Esophagus muscularis mucosa (tissue), 4 donors: Measurements from ENCODE around the gene CAPN10. TPM values are rescaled to one million over a fixed set of nuclear protein-coding genes. Genes with fewer than 3 reads are reported as not detected.
A peak's percentile ranks its signal among the peaks of the same experiment; 100 is the strongest.

Experiments used
- DNase-seq: peaks from one replicate; pipeline ENCODE4 v3.0.0-alpha.2; 2017; ENCODE audit errors: extremely low spot score
- H3K27ac ChIP-seq, 4 donors: fragments of 200-600 bp; sonication (generic); replicated peaks in 1 of 4; 1 replicate in 3 of 4; 2 replicates in 1 of 4; pipeline ENCODE4 v1.5.1; 2016 to 2019; ENCODE audit warnings: mild to moderate bottlenecking in 1 of 4
- H3K27me3 ChIP-seq, 4 donors: fragments of 200-600 bp; sonication (generic); one replicate each; pipeline versions ENCODE4 v1.5.1 to v1.6.0; 2016 to 2019
- H3K36me3 ChIP-seq, 4 donors: fragments of 200-600 bp; sonication (generic); one replicate each; pipeline ENCODE4 v1.5.1; 2016 to 2019
- H3K4me1 ChIP-seq, 4 donors: fragments of 200-600 bp; sonication (generic); one replicate each; pipeline ENCODE4 v1.5.1; 2016 to 2019
- H3K4me3 ChIP-seq, 4 donors: fragments of 200-600 bp; sonication (generic); 1 replicate in 2 of 4; 2 replicates in 2 of 4; pipeline ENCODE4 v1.5.1; 2016 to 2019; ENCODE audit warnings: mild to moderate bottlenecking in 4 of 4, moderate library complexity in 1 of 4
- H3K9me3 ChIP-seq, 4 donors: fragments of 200-600 bp; sonication (generic); 1 replicate in 3 of 4; 2 replicates in 1 of 4; pipeline ENCODE4 v1.5.1; 2016 to 2019
- CTCF ChIP-seq, 3 experiments: fragments of 200-600 bp in 2 of 3; fragments of 450-650 bp in 1 of 3; sonication (generic) in 2 of 3; IDR thresholded peaks; one replicate each; pipeline ENCODE4 v1.5.1; 2017 to 2019; ENCODE audit warnings: antibody characterized with exemption in 3 of 3, mild to moderate bottlenecking in 2 of 3, moderate library complexity in 1 of 3
- EP300 ChIP-seq: sonication (generic); formaldehyde crosslinking; IDR thresholded peaks from one replicate; pipeline ENCODE4 v1.6.1; 2017; ENCODE audit warnings: antibody characterized with exemption
- POLR2A ChIP-seq: fragments of 450-650 bp; IDR thresholded peaks from one replicate; pipeline ENCODE4 v1.6.1; 2017; ENCODE audit warnings: antibody characterized with exemption, moderate library complexity, mild to moderate bottlenecking, low read depth
- POLR2AphosphoS5 ChIP-seq, 2 donors: sonication (generic); formaldehyde crosslinking; IDR thresholded peaks; one replicate each; pipeline ENCODE4 v1.6.1; 2017; ENCODE audit warnings: antibody characterized with exemption in 2 of 2
- WGBS: methylation state at CpG from one replicate; pipeline ENCODE4 v1.1.5; 2018; 5-methylcytosine and 5-hydroxymethylcytosine counted together
- intact Hi-C: fragments of 100-400 bp; cut with DNase I; formaldehyde crosslinking; loops from one replicate; pipeline ENCODE4 v1.15.1; 2023
- total RNA-seq, 4 donors: library from RNA; depleted of rRNA; stranded (reverse); fragments of >200 nt; gene quantifications; one replicate each; pipeline versions ENCODE4 v1.1.0 to v1.2.1, GENCODE V29; 2016

Gene CAPN10
- total RNA-seq, 4 donors from 2014 or later = 16.7 to 29.2 (median 19.6) TPM

DNA sequence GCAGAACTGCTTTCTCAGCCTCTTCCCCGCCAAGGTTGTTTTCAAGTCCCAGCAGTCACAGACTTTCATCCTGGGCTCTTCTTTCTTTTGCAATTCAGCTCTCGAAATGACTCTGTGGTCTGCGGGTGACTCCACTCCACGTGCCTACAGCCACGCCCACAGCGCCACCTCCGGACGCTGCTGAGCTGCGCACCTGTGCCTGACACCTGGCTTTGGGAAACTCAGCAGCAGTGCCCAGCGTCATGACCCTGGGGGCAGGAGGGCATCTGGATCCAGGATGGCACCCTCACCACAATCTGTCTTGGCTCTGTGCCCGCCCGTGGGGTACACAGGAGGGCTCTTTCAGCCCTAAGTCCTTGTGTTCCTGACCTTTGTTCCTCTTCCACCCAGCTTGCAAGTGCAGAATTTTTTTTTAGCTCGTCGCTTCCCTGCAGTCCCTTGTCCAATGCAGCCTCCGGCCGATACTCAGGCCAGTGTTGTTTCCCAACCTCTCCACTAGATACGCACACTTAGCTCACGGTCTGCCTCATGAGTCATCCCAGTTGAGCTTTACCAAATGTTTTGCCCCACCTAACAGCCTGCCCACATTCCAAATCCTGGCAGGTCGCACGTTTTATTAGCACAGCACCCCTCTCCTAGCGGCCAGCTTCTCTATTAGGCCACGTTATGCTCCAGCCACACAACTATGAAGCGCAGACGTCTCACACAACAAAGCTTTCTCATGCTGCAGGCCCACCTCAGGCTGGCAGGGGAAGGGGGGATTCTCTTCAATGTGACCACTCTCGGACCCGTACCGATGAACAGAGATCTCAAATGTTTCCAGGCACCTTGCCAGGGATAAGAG, 6.5 kb upstream of the CAPN10 start:
- Histone ChIP-seq H3K4me1 (peaks cover 27 to 58% (median 40%) of the 10 kb centered on the region in 4 donors), H3K36me3 (peaks cover 26 to 45% (median 39%) of the 10 kb centered on the region in 4 donors), H3K27me3 (no peaks in the 10 kb centered on the region), H3K27ac (peak overlapping the region; percentile 40 to 78 (median 57)), H3K4me3 (no peak overlapping the region), H3K9me3 (peaks cover 0 to 3% (median 0%) of the 10 kb centered on the region in 4 donors)
- intact Hi-C loops = no loop called here
- TF ChIP-seq CTCF (IDR thresholded peaks at IDR 0.05) (no peak), POLR2AphosphoS5 (IDR thresholded peaks at IDR 0.05) (peak; percentile 11 to 63)
- WGBS = 50% methylated on average over 24 of the region's 27 CpGs
- no peak for DNase-seq

DNA sequence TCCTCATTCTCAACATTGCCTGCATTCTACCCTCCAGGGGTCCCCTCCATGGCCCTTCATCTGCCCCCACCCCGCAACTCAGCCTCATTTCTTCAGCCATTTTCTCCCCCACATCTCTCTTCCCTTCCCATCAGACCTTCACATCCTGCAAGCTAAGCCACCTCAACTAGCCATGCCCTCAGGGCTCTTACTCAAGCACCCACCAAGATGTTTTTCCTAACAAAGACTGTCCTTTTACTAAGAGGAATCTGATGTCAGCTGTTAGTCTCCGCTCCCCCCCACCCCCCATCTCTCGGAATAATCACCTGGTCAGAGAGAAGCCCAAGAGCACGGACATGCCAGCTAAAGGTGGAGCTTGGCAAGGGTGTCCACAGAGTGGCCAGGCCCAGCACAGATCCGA, 4.7 kb upstream of the CAPN10 start:
- 93% methylated on average over 5 of the region's 5 CpGs for WGBS
- H3K36me3 ChIP-seq = peaks cover 13 to 27% (median 21%) of the 10 kb centered on the region in 4 donors
- intact Hi-C loops = no loop called here
- H3K9me3 ChIP-seq = peaks cover 0 to 3% (median 0%) of the 10 kb centered on the region in 4 donors
- no peak overlapping the region for H3K4me3 ChIP-seq
- no peak for DNase-seq
- peaks cover 35 to 68% (median 49%) of the 10 kb centered on the region in 4 donors for H3K4me1 ChIP-seq
- no peaks in the 10 kb centered on the region for H3K27me3 ChIP-seq
- no peak overlapping the region for H3K27ac ChIP-seq
- TF ChIP-seq POLR2A (no peak), CTCF (IDR thresholded peaks at IDR 0.05) (no peak), POLR2AphosphoS5 (IDR thresholded peaks at IDR 0.05) (no peak), EP300 (no peak)

- H3K27me3 ChIP-seq = no peaks in the 10 kb centered on the region
- intact Hi-C loops = no loop called here
- peaks cover 0 to 3% (median 0%) of the 10 kb centered on the region in 4 donors for H3K9me3 ChIP-seq
- WGBS = 81% methylated on average over 3 of the region's 3 CpGs
- TF ChIP-seq EP300 = no peak
- TF ChIP-seq POLR2AphosphoS5 (IDR thresholded peaks at IDR 0.05) = no peak
- no peak for TF ChIP-seq POLR2A
- TF ChIP-seq CTCF (IDR thresholded peaks at IDR 0.05) = no peak
- no peak for DNase-seq
- peaks cover 41 to 73% (median 56%) of the 10 kb centered on the region in 4 donors for H3K4me1 ChIP-seq
- H3K4me3 ChIP-seq = no peak overlapping the region
- no peak overlapping the region for H3K27ac ChIP-seq
- H3K36me3 ChIP-seq = peaks cover 3 to 17% (median 11%) of the 10 kb centered on the region in 4 donors
These were observed 3.8 kb upstream of the CAPN10 start for GRCh38 chr2:240582781-240583180.

- intact Hi-C loops = no loop called here
- H3K4me1 ChIP-seq = peaks cover 42 to 73% (median 57%) of the 10 kb centered on the region in 4 donors
- peaks cover 0 to 3% (median 0%) of the 10 kb centered on the region in 4 donors for H3K9me3 ChIP-seq
These were observed 2.8 kb upstream of the CAPN10 start for GRCh38 chr2:240583774-240584173.

More at GRCh38 chr2:240583774-240584173, 2.8 kb upstream of the CAPN10 start:
- no peak for TF ChIP-seq POLR2AphosphoS5 (IDR thresholded peaks at IDR 0.05)
- no peak for TF ChIP-seq POLR2A
- no peak for TF ChIP-seq CTCF (IDR thresholded peaks at IDR 0.05)
- no peak for TF ChIP-seq EP300
- Histone ChIP-seq H3K36me3 (peaks cover 0 to 7% (median 2%) of the 10 kb centered on the region in 4 donors), H3K27me3 (no peaks in the 10 kb centered on the region), H3K4me3 (no peak overlapping the region), H3K27ac (no peak overlapping the region)
- no peak for DNase-seq
- 96% methylated on average over 4 of the region's 4 CpGs for WGBS
